Ovary (tissue), 9 donors: ENCODE results near the gene GALNT12. TPM values are rescaled to one million over a fixed set of nuclear protein-coding genes. Genes with fewer than 3 reads are reported as not detected.

Source experiments
- DNase-seq, 5 donors: peaks; one replicate each; pipeline ENCODE4 v3.0.0-alpha.2; 2019 to 2020
- H3K27ac ChIP-seq, 2 donors: fragments of 200-600 bp; one replicate each; pipeline versions ENCODE4 v1.5.1 to v1.8.0; 2019 to 2022
- H3K27me3 ChIP-seq: fragments of 200-600 bp; one replicate; pipeline ENCODE4 v1.8.0; 2022
- H3K36me3 ChIP-seq: fragments of 200-600 bp; sonication (generic); one replicate; pipeline ENCODE4 v1.5.1; 2019
- H3K4me1 ChIP-seq: one replicate; pipeline ENCODE4 v1.8.1; 2013; ENCODE audit warnings: mild to moderate bottlenecking, moderate library complexity; ENCODE audit not compliant: insufficient read depth
- H3K4me3 ChIP-seq: fragments of 200-600 bp; sonication (generic); one replicate; pipeline ENCODE4 v1.5.1; 2017
- H3K9me3 ChIP-seq, 2 donors: fragments of 200-600 bp in 1 of 2; sonication (generic) in 1 of 2; one replicate each; pipeline versions ENCODE4 v1.5.1 to v1.8.1; 2013 to 2019; ENCODE audit warnings: mild to moderate bottlenecking in 1 of 2, moderate library complexity in 1 of 2
- CTCF ChIP-seq, 3 donors: fragments of 450-650 bp in 2 of 3; fragments of 200-600 bp in 1 of 3; IDR thresholded peaks; one replicate each; pipeline versions ENCODE4 v1.5.1 to v1.8.0; 2016 to 2022; ENCODE audit warnings: antibody characterized with exemption in 3 of 3, mild to moderate bottlenecking in 1 of 3
- EP300 ChIP-seq: sonication (generic); formaldehyde crosslinking; IDR thresholded peaks from one replicate; pipeline ENCODE4 v1.6.1; 2017; ENCODE audit warnings: antibody characterized with exemption
- POLR2A ChIP-seq: fragments of 450-650 bp; IDR thresholded peaks from one replicate; pipeline ENCODE4 v1.6.1; 2017; ENCODE audit warnings: antibody characterized with exemption, mild to moderate bottlenecking, moderate library complexity
- WGBS, 3 donors: extraction: QIAGEN DNeasy Blood & Tissue Kit in 1 of 3; methylation state at CpG; one replicate each; pipeline versions ENCODE4 v1.1.5 to v1.1.7; 2013 to 2017; 5-methylcytosine and 5-hydroxymethylcytosine counted together
- intact Hi-C, 4 donors: fragments of 100-400 bp; cut with DNase I; formaldehyde crosslinking; loops; one replicate each; pipeline versions ENCODE4 v1.11.0 to v1.15.1; 2022 to 2023
- polyA plus RNA-seq, 2 donors: library from polyadenylated mRNA; stranded (reverse); fragments of 200-250 nt in 1 of 2; fragments of 350-450 nt in 1 of 2; fragmentation: Illumina TruSeq in 1 of 2; extraction: RNeasy Lipid Tissue Mini Kit (QIAGEN cat#74804) in 1 of 2; gene quantifications; one replicate each; pipeline ENCODE4 v1.2.3, GENCODE V29; 2013 to 2014
- total RNA-seq, 7 donors: library from RNA; depleted of rRNA in 2 of 7; stranded (reverse); fragments of >200 nt in 2 of 7; fragmentation: NEBNext Ultra II Directional in 3 of 7; extraction: Animal tissue kit (Norgen Biotek cat#: 25700) in 3 of 7; gene quantifications; one replicate each; pipeline versions ENCODE4 v1.1.0 to v1.2.4, GENCODE V29; 2016 to 2023
- donor health status: DM: no; HTN: no; CAD: no; lungs with moderate emphysema.
- donor health status: DM: no; HTN: no; CAD: no.
- donor health status: Bipolar disorder and iron deficiency.
- donor health status: DM: yes; HTN: yes; CAD: no.
- donor health status: DM: no; HTN: no; CAD: no.
- donor health status: DM: yes; HTN: yes; CAD: no.

GALNT12 gene
- total and polyA plus RNA-seq, 9 donors = 0.23 to 7.0 (median 1.4) TPM

GRCh38 chr9:98873526-98873925 lies 66.1 kb downstream of the GALNT12 start:
- 88 to 90% (median 89%) methylated on average over 2 of the region's 2 CpGs for WGBS, 3 donors
- Histone ChIP-seq H3K4me1 (peaks cover 4% of the 10 kb centered on the region), H3K9me3 (no peaks in the 10 kb centered on the region), H3K36me3 (no peaks in the 10 kb centered on the region), H3K27me3 (no peaks in the 10 kb centered on the region), H3K4me3 (no peak overlapping the region), H3K27ac (no peak overlapping the region)
- intact Hi-C loops = loop anchor here in 1 of 4 donors (5.0 kb wide), 1 partner anchor 54 kb away; no protein-coding TSS in a partner anchor
- TF ChIP-seq CTCF (IDR thresholded peaks at IDR 0.05) = no peak
- TF ChIP-seq POLR2A = no peak
- TF ChIP-seq EP300 = no peak
- DNase-seq = no peak

GRCh38 chr9:98873951-98874371 lies 66.5 kb downstream of the GALNT12 start:
- Histone ChIP-seq H3K36me3 (no peaks in the 10 kb centered on the region), H3K4me3 (no peak overlapping the region), H3K4me1 (peaks cover 5% of the 10 kb centered on the region), H3K9me3 (no peaks in the 10 kb centered on the region), H3K27me3 (no peaks in the 10 kb centered on the region), H3K27ac (no peak overlapping the region)
- intact Hi-C loops = loop anchor here in 1 of 4 donors (5.0 kb wide), 1 partner anchor 53 kb away; no protein-coding TSS in a partner anchor
- WGBS, 3 donors = 44 to 53% (median 46%) methylated on average over 3 of the region's 3 CpGs
- TF ChIP-seq POLR2A = no peak
- TF ChIP-seq EP300 = no peak
- no peak for TF ChIP-seq CTCF (IDR thresholded peaks at IDR 0.05)
- peak in 4 of 5 donors; percentile 59 to 86 (median 70) for DNase-seq

- 79 to 94% (median 92%) methylated on average over 5 of the region's 5 CpGs for WGBS, 3 donors
- DNase-seq = no peak
These were observed 67.3 kb downstream of the GALNT12 start for GRCh38 chr9:98874721-98875255.

GRCh38 chr9:98875536-98875935 lies 68.1 kb downstream of the GALNT12 start:
- WGBS, 3 donors = 78 to 93% (median 84%) methylated on average over 5 of the region's 5 CpGs
- Histone ChIP-seq H3K27me3 (no peaks in the 10 kb centered on the region), H3K4me1 (peaks cover 16% of the 10 kb centered on the region), H3K36me3 (no peaks in the 10 kb centered on the region), H3K27ac (no peak overlapping the region), H3K4me3 (no peak overlapping the region), H3K9me3 (no peaks in the 10 kb centered on the region)
- no peak for TF ChIP-seq CTCF (IDR thresholded peaks at IDR 0.05)
- no peak for TF ChIP-seq POLR2A
- TF ChIP-seq EP300 = no peak
- intact Hi-C loops = no loop called here
- no peak for DNase-seq

More at GRCh38 chr9:98874721-98875255, 67.3 kb downstream of the GALNT12 start:
- TF ChIP-seq EP300 = no peak
- no peak for TF ChIP-seq CTCF (IDR thresholded peaks at IDR 0.05)
- no peak for TF ChIP-seq POLR2A
- Histone ChIP-seq H3K4me1 (peaks cover 9% of the 10 kb centered on the region), H3K36me3 (no peaks in the 10 kb centered on the region), H3K27me3 (no peaks in the 10 kb centered on the region), H3K9me3 (no peaks in the 10 kb centered on the region), H3K27ac (no peak overlapping the region), H3K4me3 (no peak overlapping the region)
- intact Hi-C loops = loop anchor here in 1 of 4 donors (5.0 kb wide), 1 partner anchor 53 kb away; no protein-coding TSS in a partner anchor
